Stimulated activated CD8-positive, alpha-beta memory T cell treated with anti-CD3 and anti-CD28 coated beads, Interleukin-12 subunit alpha, Interleukin-12 subunit beta, amount 100 ng/mL, for 24 hours (primary cell): ENCODE data around the gene ASPM.
"Not testable (repeated sequence)": the region's sequence is repeated elsewhere in the genome, so short reads cannot be mapped to it uniquely, and the experiment has no call there.

Experiments
- DNase-seq: peaks from one replicate; pipeline ENCODE4 v3.0.0-alpha.2; 2020; ENCODE audit errors: extremely low read depth

Gene ASPM

GRCh38 chr1:197145446-197146024 is 934 bp downstream of the ASPM start:
- DNase-seq: no peak

GRCh38 chr1:197144570-197145325 is 1.7 kb downstream of the ASPM start:
- DNase-seq: no peak

- DNase-seq: no peak
Measured at GRCh38 chr1:197143276-197143675, 3.2 kb downstream of the ASPM start.

- DNase-seq: no peak
Measured at GRCh38 chr1:197141575-197141974, 4.9 kb downstream of the ASPM start.

GRCh38 chr1:197140121-197140520 is 6.3 kb downstream of the ASPM start:
- no peak for DNase-seq

- no peak for DNase-seq
Measured at GRCh38 chr1:197139169-197139568, 7.3 kb downstream of the ASPM start.

GRCh38 chr1:197137322-197137721 is 9.1 kb downstream of the ASPM start:
- DNase-seq: no peak

- no peak for DNase-seq
Measured at GRCh38 chr1:197130677-197131304, 15.7 kb downstream of the ASPM start.

GRCh38 chr1:197129698-197130097 is 16.8 kb downstream of the ASPM start:
- no peak for DNase-seq

GRCh38 chr1:197127246-197127912 is 19.1 kb downstream of the ASPM start:
- no peak for DNase-seq

GRCh38 chr1:197126691-197127090 is 19.8 kb downstream of the ASPM start:
- no peak for DNase-seq

- DNase-seq: no peak
Measured at GRCh38 chr1:197124376-197124775, 22.1 kb downstream of the ASPM start.

GRCh38 chr1:197116156-197116555 is 30.3 kb downstream of the ASPM start:
- no peak for DNase-seq

GRCh38 chr1:197106869-197107268 is 39.6 kb downstream of the ASPM start:
- no peak for DNase-seq

- no peak for DNase-seq
Measured at GRCh38 chr1:197103300-197103699, 43.2 kb downstream of the ASPM start.

GRCh38 chr1:197101978-197102377 is 44.5 kb downstream of the ASPM start:
- no peak for DNase-seq

GRCh38 chr1:197100677-197101076 is 45.8 kb downstream of the ASPM start:
- DNase-seq: no peak

- DNase-seq: no peak
Measured at GRCh38 chr1:197099444-197099843, 47.0 kb downstream of the ASPM start.

GRCh38 chr1:197096971-197097370 is 49.5 kb downstream of the ASPM start:
- not testable (repeated sequence) for DNase-seq

- no peak for DNase-seq
Measured at GRCh38 chr1:197096137-197096536, 50.3 kb downstream of the ASPM start.

GRCh38 chr1:197093226-197093885 is 53.1 kb downstream of the ASPM start:
- DNase-seq: no peak

GRCh38 chr1:197092491-197093023 is 53.9 kb downstream of the ASPM start:
- no peak for DNase-seq
